Transverse colon (tissue), 4 donors: ENCODE results near the gene PDIA4. TPM values are rescaled to one million over a fixed set of nuclear protein-coding genes. Genes with fewer than 3 reads are reported as not detected.
A peak's percentile ranks its signal among the peaks of the same experiment; 100 is the strongest.

Experiments
- DNase-seq: peaks from one replicate; pipeline ENCODE4 v3.0.0-alpha.2; 2019
- H3K27ac ChIP-seq, 4 donors: fragments of 200-600 bp; sonication (generic); 2 replicates each; pipeline ENCODE4 v1.5.1; 2016 to 2018; ENCODE audit warnings: inconsistent platforms in 4 of 4
- H3K27me3 ChIP-seq: fragments of 200-600 bp; sonication (generic); 2 replicates; pipeline ENCODE4 v1.5.1; 2017; ENCODE audit warnings: inconsistent platforms
- H3K36me3 ChIP-seq, 4 donors: fragments of 200-600 bp; sonication (generic); 2 replicates each; pipeline ENCODE4 v1.5.1; 2017 to 2019; ENCODE audit warnings: inconsistent platforms in 4 of 4
- H3K4me1 ChIP-seq, 4 donors: fragments of 200-600 bp; sonication (generic); 2 replicates each; pipeline ENCODE4 v1.5.1; 2017 to 2020; ENCODE audit warnings: inconsistent platforms in 4 of 4
- H3K4me3 ChIP-seq, 4 donors: fragments of 200-600 bp; sonication (generic); 1 replicate in 1 of 4; 2 replicates in 3 of 4; pipeline versions ENCODE4 v1.5.1 to v1.6.1; 2017 to 2019; ENCODE audit warnings: inconsistent platforms in 4 of 4
- H3K9me3 ChIP-seq, 2 donors: fragments of 200-600 bp; sonication (generic); 2 replicates each; pipeline ENCODE4 v1.5.1; 2017 to 2019; ENCODE audit warnings: inconsistent platforms in 2 of 2
- CTCF ChIP-seq, 5 experiments: fragments of 200-600 bp in 3 of 5; fragments of 450-650 bp in 2 of 5; sonication (generic) in 3 of 5; IDR thresholded peaks; 1 replicate in 2 of 5; 2 replicates in 3 of 5; pipeline ENCODE4 v1.5.1; 2016 to 2017; ENCODE audit warnings: antibody characterized with exemption in 5 of 5, inconsistent platforms in 3 of 5, mild to moderate bottlenecking in 2 of 5, moderate library complexity in 1 of 5
- EP300 ChIP-seq: sonication (generic); formaldehyde crosslinking; IDR thresholded peaks from one replicate; pipeline ENCODE4 v1.6.1; 2017; ENCODE audit warnings: antibody characterized with exemption, low read depth
- POLR2A ChIP-seq: fragments of 450-650 bp; IDR thresholded peaks from one replicate; pipeline ENCODE4 v1.6.1; 2016; ENCODE audit warnings: antibody characterized with exemption, mild to moderate bottlenecking, moderate library complexity
- POLR2AphosphoS5 ChIP-seq, 3 donors: sonication (generic); formaldehyde crosslinking; IDR thresholded peaks; one replicate each; pipeline ENCODE4 v1.6.1; 2016; ENCODE audit warnings: antibody characterized with exemption in 3 of 3
- WGBS, 2 donors: methylation state at CpG; one replicate each; pipeline ENCODE4 v1.1.5; 2018; ENCODE audit warnings: low coverage in 1 of 2; 5-methylcytosine and 5-hydroxymethylcytosine counted together
- in situ Hi-C, 4 donors: fragments of 200-750 bp; cut with MboI; loops; one replicate each; pipeline versions ENCODE4 v1.15.0 to v1.15.1; 2017; ENCODE audit warnings: low sequenced_read_pairs in 3 of 4, low pct_ligation_motif_present in 1 of 4, low pct_unique_long_range_greater_than_20kb in 1 of 4
- intact Hi-C: fragments of 100-400 bp; cut with DNase I; formaldehyde crosslinking; loops from one replicate; pipeline ENCODE4 v1.15.1; 2023; ENCODE audit warnings: low total_unique reads
- total RNA-seq, 4 donors: library from RNA; depleted of rRNA; stranded (reverse); fragments of >200 nt; gene quantifications; one replicate each; pipeline ENCODE4 v1.1.0, GENCODE V29; 2016

Gene PDIA4
- total RNA-seq, 4 donors from 2014 or later: 44.5 to 79.5 (median 74.7) TPM

- Histone ChIP-seq H3K4me1 (peaks cover 3 to 23% (median 15%) of the 10 kb centered on the region in 4 donors), H3K27ac (peak overlapping the region; percentile 66 to 76 (median 72)), H3K36me3 (no peaks in the 10 kb centered on the region), H3K27me3 (no peaks in the 10 kb centered on the region), H3K4me3 (peak overlapping the region in 3 of 4 donors; percentile 44 to 62 (median 50)), H3K9me3 (no peaks in the 10 kb centered on the region)
- DNase-seq: peak; percentile 37
- 0 to 24% methylated on average over 12 to 20 of the region's 20 CpGs for WGBS, 2 donors
- in situ Hi-C loops (loop anchor here (10.0 to 25.0 kb wide), 6 partner anchors 79 to 702 kb away; partner anchors contain the start of gene EZH2 (in 1 of the 4)), intact Hi-C loops (no loop called here)
- TF ChIP-seq POLR2A (no peak), EP300 (no peak), POLR2AphosphoS5 (IDR thresholded peaks at IDR 0.05) (no peak), CTCF (IDR thresholded peaks at IDR 0.05) (no peak)
These were observed 64.5 kb downstream of the PDIA4 start for GRCh38 chr7:148963583-148964482.

- H3K9me3 ChIP-seq: no peaks in the 10 kb centered on the region
- in situ Hi-C loops: loop anchor here (10.0 to 25.0 kb wide), 6 partner anchors 78 to 701 kb away; partner anchors contain the start of gene EZH2 (in 1 of the 4)
- no peak for TF ChIP-seq EP300
- TF ChIP-seq CTCF (IDR thresholded peaks at IDR 0.05): peak; percentile 54 to 64 (median 56)
- no peak for TF ChIP-seq POLR2A
- TF ChIP-seq POLR2AphosphoS5 (IDR thresholded peaks at IDR 0.05): no peak
- peak; percentile 73 for DNase-seq
- WGBS, 2 donors: 0 to 1% methylated on average over 5 of the region's 5 CpGs
- intact Hi-C loops: no loop called here
- H3K27ac ChIP-seq: peak overlapping the region; percentile 66 to 76 (median 72)
- H3K36me3 ChIP-seq: no peaks in the 10 kb centered on the region
- peak overlapping the region; percentile 23 to 62 (median 47) for H3K4me3 ChIP-seq
- H3K4me1 ChIP-seq: peaks cover 3 to 23% (median 15%) of the 10 kb centered on the region in 4 donors
- H3K27me3 ChIP-seq: no peaks in the 10 kb centered on the region
These were observed 65.3 kb downstream of the PDIA4 start for GRCh38 chr7:148962823-148963582.

- Histone ChIP-seq H3K4me3 (peak overlapping the region in 3 of 4 donors; percentile 44 to 62 (median 50)), H3K9me3 (no peaks in the 10 kb centered on the region), H3K36me3 (no peaks in the 10 kb centered on the region), H3K27ac (peak overlapping the region; percentile 66 to 76 (median 72)), H3K4me1 (peaks cover 3 to 23% (median 15%) of the 10 kb centered on the region in 4 donors), H3K27me3 (no peaks in the 10 kb centered on the region)
- no peak for TF ChIP-seq CTCF (IDR thresholded peaks at IDR 0.05)
- intact Hi-C loops: no loop called here
- WGBS, 2 donors: 4 to 80% methylated on average over 1 to 5 of the region's 5 CpGs
- no peak for DNase-seq
- in situ Hi-C loops: loop anchor here (10.0 to 25.0 kb wide), 6 partner anchors 78 to 700 kb away; partner anchors contain the start of gene EZH2 (in 1 of the 4)
These were observed 65.9 kb downstream of the PDIA4 start for GRCh38 chr7:148962440-148962822.

- Histone ChIP-seq H3K4me3 (no peak overlapping the region), H3K9me3 (no peaks in the 10 kb centered on the region), H3K27me3 (no peaks in the 10 kb centered on the region), H3K4me1 (peaks cover 3 to 17% (median 9%) of the 10 kb centered on the region in 4 donors), H3K27ac (no peak overlapping the region), H3K36me3 (no peaks in the 10 kb centered on the region)
- WGBS, 2 donors: 91 to 100% methylated on average over 2 to 3 of the region's 3 CpGs
- no peak for TF ChIP-seq POLR2A
- no peak for TF ChIP-seq CTCF (IDR thresholded peaks at IDR 0.05)
- no peak for TF ChIP-seq EP300
- TF ChIP-seq POLR2AphosphoS5 (IDR thresholded peaks at IDR 0.05): no peak
- no peak for DNase-seq
- in situ Hi-C loops (loop anchor here (10.0 to 25.0 kb wide), 6 partner anchors 75 to 697 kb away; partner anchors contain the start of gene EZH2 (in 1 of the 4)), intact Hi-C loops (no loop called here)
These were observed 68.6 kb downstream of the PDIA4 start for GRCh38 chr7:148959726-148960125.
